Measurements from ENCODE around the gene FDXR.
"Not testable (repeated sequence)": the region's sequence is repeated elsewhere in the genome, so short reads cannot be mapped to it uniquely, and the experiment has no call there.

The FDXR gene

GRCh38 chr17:74873037-74873873, 461 bp upstream of the FDXR start:
- no peaks in the 10 kb centered on the region for H3K36me3 ChIP-seq (ENCODE audit: control insufficient read depth in 1 of 2, insufficient read depth in 2 of 2, low read length in 2 of 2)
- peak overlapping the region; percentile 66 for H4K12ac ChIP-seq (ENCODE audit: low read depth, low read length)
- H3K23ac ChIP-seq (ENCODE audit: low read length), result no peak overlapping the region
- peaks cover 3 to 11% of the 10 kb centered on the region in 2 experiments for H3K4me1 ChIP-seq (ENCODE audit: control insufficient read depth in 1 of 2, insufficient read depth in 2 of 2, low read length in 2 of 2)
- DNase-seq, result peak; percentile 100
- no CpG with 5 or more reads among the region's 55 CpGs for WGBS (ENCODE audit: extremely low coverage, insufficient coverage, insufficient read length)
- H3K27ac ChIP-seq (ENCODE audit: low read depth, low read length), result peak overlapping the region; percentile 69
- no peak overlapping the region for H3K4ac ChIP-seq (ENCODE audit: low read depth, low read length)
- H3K9ac ChIP-seq (ENCODE audit: low read length), result peak overlapping the region; percentile 91
- no peak overlapping the region for H2AK5ac ChIP-seq (ENCODE audit: low read length)
- peaks cover 8% of the 10 kb centered on the region for H3K79me1 ChIP-seq (ENCODE audit: low read length)
- no peak overlapping the region for H2AFZ ChIP-seq (ENCODE audit: insufficient read depth, low read length, poor library complexity)
- peak overlapping the region; percentile 82 for H3K4me2 ChIP-seq (ENCODE audit: low read length)
- H3K4me3 ChIP-seq (ENCODE audit: low read depth, low read length), result peak overlapping the region; percentile 85
- H3K14ac ChIP-seq (ENCODE audit: low read length), result peak overlapping the region; percentile 43
- peaks cover 5% of the 10 kb centered on the region for H3K79me2 ChIP-seq (ENCODE audit: control insufficient read depth, insufficient read depth, low read length, poor library complexity)
- no peak overlapping the region for H2BK12ac ChIP-seq (ENCODE audit: low read length)
- peak overlapping the region; percentile 72 for H4K8ac ChIP-seq (ENCODE audit: low read depth, low read length)
- H3K9me3 ChIP-seq (ENCODE audit: insufficient read depth, low read depth, low read length), result peaks cover 3% of the 10 kb centered on the region
- peak overlapping the region; percentile 21 for H2BK120ac ChIP-seq (ENCODE audit: insufficient read depth, low read length, poor library complexity)
- peak overlapping the region; percentile 74 for H4K91ac ChIP-seq (ENCODE audit: low read depth, low read length)
- H2BK5ac ChIP-seq (ENCODE audit: low read depth, low read length, poor library complexity), result peak overlapping the region; percentile 47
- H3K18ac ChIP-seq (ENCODE audit: low read length), result peak overlapping the region; percentile 28
- H3K27me3 ChIP-seq (ENCODE audit: insufficient read depth, low read length), result no peaks in the 10 kb centered on the region

- H2BK120ac ChIP-seq (ENCODE audit: insufficient read depth, low read length, poor library complexity), result no peak overlapping the region
- H2BK12ac ChIP-seq (ENCODE audit: low read length), result no peak overlapping the region
- no peak overlapping the region for H3K4ac ChIP-seq (ENCODE audit: low read depth, low read length)
- no peaks in the 10 kb centered on the region for H3K27me3 ChIP-seq (ENCODE audit: insufficient read depth, low read length)
- H4K91ac ChIP-seq (ENCODE audit: low read depth, low read length), result no peak overlapping the region
- no peak overlapping the region for H2AFZ ChIP-seq (ENCODE audit: insufficient read depth, low read length, poor library complexity)
- H3K18ac ChIP-seq (ENCODE audit: low read length), result no peak overlapping the region
- H3K23ac ChIP-seq (ENCODE audit: low read length), result no peak overlapping the region
- peaks cover 8% of the 10 kb centered on the region for H3K79me1 ChIP-seq (ENCODE audit: low read length)
- H3K4me1 ChIP-seq (ENCODE audit: control insufficient read depth in 1 of 2, insufficient read depth in 2 of 2, low read length in 2 of 2), result peaks cover 3 to 11% of the 10 kb centered on the region in 2 experiments
- H4K12ac ChIP-seq (ENCODE audit: low read depth, low read length), result no peak overlapping the region
- peaks cover 5% of the 10 kb centered on the region for H3K79me2 ChIP-seq (ENCODE audit: control insufficient read depth, insufficient read depth, low read length, poor library complexity)
- H3K4me3 ChIP-seq (ENCODE audit: low read depth, low read length), result no peak overlapping the region
- H3K27ac ChIP-seq (ENCODE audit: low read depth, low read length), result no peak overlapping the region
- no peak overlapping the region for H2AK5ac ChIP-seq (ENCODE audit: low read length)
- no peak for DNase-seq
- H3K4me2 ChIP-seq (ENCODE audit: low read length), result no peak overlapping the region
- peaks cover 3% of the 10 kb centered on the region for H3K9me3 ChIP-seq (ENCODE audit: insufficient read depth, low read depth, low read length)
- H4K8ac ChIP-seq (ENCODE audit: low read depth, low read length), result no peak overlapping the region
- H3K36me3 ChIP-seq (ENCODE audit: control insufficient read depth in 1 of 2, insufficient read depth in 2 of 2, low read length in 2 of 2), result peaks cover 0 to 2% of the 10 kb centered on the region in 2 experiments
- H3K9ac ChIP-seq (ENCODE audit: low read length), result no peak overlapping the region
- no peak overlapping the region for H3K14ac ChIP-seq (ENCODE audit: low read length)
- 100% methylated on average over 3 of the region's 11 CpGs for WGBS (ENCODE audit: extremely low coverage, insufficient coverage, insufficient read length)
- no peak overlapping the region for H2BK5ac ChIP-seq (ENCODE audit: low read depth, low read length, poor library complexity)
These were observed 1.3 kb downstream of the FDXR start for GRCh38 chr17:74871356-74872076.

DNA sequence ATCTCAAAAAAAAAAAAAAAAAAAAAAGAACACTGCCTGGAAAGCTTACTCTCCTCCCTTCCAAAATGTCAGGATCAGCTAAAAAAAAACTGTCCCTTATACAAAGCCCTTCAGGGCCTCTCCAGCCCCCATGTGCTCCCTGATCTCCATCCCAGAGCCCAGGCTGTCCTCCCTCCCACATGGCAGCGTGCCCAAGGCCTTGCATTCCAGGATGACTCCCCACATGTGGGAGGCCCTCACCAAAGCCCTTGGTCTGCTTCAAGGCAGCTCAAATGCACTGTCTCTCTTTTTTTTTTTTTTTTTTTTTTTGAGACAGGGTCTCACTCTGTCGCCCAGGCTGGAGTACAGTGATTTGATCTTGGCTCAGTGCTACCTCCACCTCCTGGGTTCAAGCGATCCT, 2.3 kb downstream of the FDXR start:
- DNase-seq, result no peak
- Histone ChIP-seq H3K27me3 (ENCODE audit: insufficient read depth, low read length) (no peaks in the 10 kb centered on the region), H3K27ac (ENCODE audit: low read depth, low read length) (no peak overlapping the region), H2BK12ac (ENCODE audit: low read length) (no peak overlapping the region), H4K8ac (ENCODE audit: low read depth, low read length) (no peak overlapping the region), H2BK5ac (ENCODE audit: low read depth, low read length, poor library complexity) (no peak overlapping the region), H3K4me3 (ENCODE audit: low read depth, low read length) (no peak overlapping the region), H4K91ac (ENCODE audit: low read depth, low read length) (no peak overlapping the region), H3K14ac (ENCODE audit: low read length) (no peak overlapping the region), H2AFZ (ENCODE audit: insufficient read depth, low read length, poor library complexity) (no peak overlapping the region), H3K4me2 (ENCODE audit: low read length) (no peak overlapping the region), H3K9me3 (ENCODE audit: insufficient read depth, low read depth, low read length) (peaks cover 3% of the 10 kb centered on the region), H3K79me2 (ENCODE audit: control insufficient read depth, insufficient read depth, low read length, poor library complexity) (peaks cover 5% of the 10 kb centered on the region), H3K4ac (ENCODE audit: low read depth, low read length) (no peak overlapping the region), H3K36me3 (ENCODE audit: control insufficient read depth in 1 of 2, insufficient read depth in 2 of 2, low read length in 2 of 2) (peaks cover 0 to 4% of the 10 kb centered on the region in 2 experiments), H3K79me1 (ENCODE audit: low read length) (peaks cover 8% of the 10 kb centered on the region), H3K18ac (ENCODE audit: low read length) (no peak overlapping the region), H2AK5ac (ENCODE audit: low read length) (no peak overlapping the region), H3K4me1 (ENCODE audit: control insufficient read depth in 1 of 2, insufficient read depth in 2 of 2, low read length in 2 of 2) (peaks cover 3 to 11% of the 10 kb centered on the region in 2 experiments), H2BK120ac (ENCODE audit: insufficient read depth, low read length, poor library complexity) (no peak overlapping the region), H3K23ac (ENCODE audit: low read length) (no peak overlapping the region), H4K12ac (ENCODE audit: low read depth, low read length) (no peak overlapping the region), H3K9ac (ENCODE audit: low read length) (no peak overlapping the region)
- no CpG with 5 or more reads among the region's 3 CpGs for WGBS (ENCODE audit: extremely low coverage, insufficient coverage, insufficient read length)

DNA sequence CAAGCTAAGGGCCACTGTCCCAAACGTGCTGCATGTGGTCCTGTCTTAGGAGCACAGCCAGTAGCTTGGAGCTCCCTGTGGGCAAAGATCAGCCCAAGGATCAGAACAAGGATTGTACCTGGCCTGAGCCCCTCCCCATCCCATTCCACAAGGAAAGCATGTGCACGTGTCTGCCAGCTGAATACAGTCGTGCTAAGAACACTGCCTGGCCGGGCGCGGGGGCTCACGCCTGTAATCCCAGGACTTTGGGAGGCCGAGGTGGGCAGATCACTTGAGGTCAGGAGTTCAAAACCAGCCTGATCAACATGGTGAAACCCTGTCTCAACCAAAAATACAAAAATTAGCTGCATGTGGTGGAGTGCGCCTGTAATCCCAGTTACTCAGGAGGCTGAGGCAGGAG, 2.8 kb downstream of the FDXR start:
- not testable (repeated sequence) for H3K4me3 ChIP-seq (ENCODE audit: low read depth, low read length); H3K9ac ChIP-seq (ENCODE audit: low read length); H2AFZ ChIP-seq (ENCODE audit: insufficient read depth, low read length, poor library complexity); DNase-seq; H3K4me2 ChIP-seq (ENCODE audit: low read length); H3K36me3 ChIP-seq (ENCODE audit: control insufficient read depth in 1 of 2, insufficient read depth in 2 of 2, low read length in 2 of 2); H3K79me1 ChIP-seq (ENCODE audit: low read length); H3K27me3 ChIP-seq (ENCODE audit: insufficient read depth, low read length); H2AK5ac ChIP-seq (ENCODE audit: low read length); H3K27ac ChIP-seq (ENCODE audit: low read depth, low read length); H3K14ac ChIP-seq (ENCODE audit: low read length); H3K4ac ChIP-seq (ENCODE audit: low read depth, low read length); H3K23ac ChIP-seq (ENCODE audit: low read length); H3K18ac ChIP-seq (ENCODE audit: low read length); H2BK5ac ChIP-seq (ENCODE audit: low read depth, low read length, poor library complexity); H3K9me3 ChIP-seq (ENCODE audit: insufficient read depth, low read depth, low read length); H3K79me2 ChIP-seq (ENCODE audit: control insufficient read depth, insufficient read depth, low read length, poor library complexity); H4K91ac ChIP-seq (ENCODE audit: low read depth, low read length); H2BK12ac ChIP-seq (ENCODE audit: low read length); H4K8ac ChIP-seq (ENCODE audit: low read depth, low read length); H2BK120ac ChIP-seq (ENCODE audit: insufficient read depth, low read length, poor library complexity); H4K12ac ChIP-seq (ENCODE audit: low read depth, low read length)
- WGBS (ENCODE audit: extremely low coverage, insufficient coverage, insufficient read length), result no CpG with 5 or more reads among the region's 9 CpGs
- H3K4me1 ChIP-seq (ENCODE audit: control insufficient read depth in 1 of 2, insufficient read depth in 2 of 2, low read length in 2 of 2), result peaks cover 3 to 11% of the 10 kb centered on the region in 2 experiments

Measured in trophoblast cell (in vitro differentiated cells and primary cell).